MCF 10A (cell line): Measurements from ENCODE around the gene TAF11. TPM values are rescaled to one million over a fixed set of nuclear protein-coding genes. Genes with fewer than 3 reads are reported as not detected.

Experiments used
- BruUV-seq: library from RNA; stranded (reverse); fragments of 400-500 nt; replicated peaks from 2 replicates; lab custom pipeline; 2021; lab: Mats Ljungman, UMichigan
- CTCF ChIA-PET: fragments of 300-600 bp; sonication (Branson Sonifier 250); formaldehyde crosslinking; extraction: SDS; loops from one replicate; lab custom pipeline; 2021; ENCODE audit warnings: antibody characterized with exemption, inconsistent platforms; lab: Yijun Ruan, JAX
- POLR2A ChIA-PET: fragments of 300-600, 350-650 bp; sonication (Branson Sonifier 250); formaldehyde crosslinking; extraction: SDS; loops from one replicate; lab custom pipeline; 2020; ENCODE audit warnings: antibody characterized with exemption, inconsistent platforms; lab: Yijun Ruan, JAX
- DNase-seq: peaks from one replicate; pipeline ENCODE4 v3.0.0-alpha.2; 2018; ENCODE audit not compliant: unreplicated experiment
- H3K27ac Mint-ChIP-seq: one replicate; pipeline ENCODE4 v1.8.0; 2022; ENCODE audit warnings: mild to moderate bottlenecking, low read depth, mixed read lengths; ENCODE audit not compliant: unreplicated experiment
- H3K27me3 Mint-ChIP-seq: one replicate; pipeline ENCODE4 v1.8.0; 2022; ENCODE audit warnings: mixed read lengths; ENCODE audit not compliant: insufficient read depth, unreplicated experiment
- H3K36me3 Mint-ChIP-seq: one replicate; pipeline ENCODE4 v1.8.0; 2022; ENCODE audit warnings: mild to moderate bottlenecking, moderate library complexity, mixed read lengths; ENCODE audit not compliant: insufficient read depth, unreplicated experiment
- H3K4me1 Mint-ChIP-seq: one replicate; pipeline ENCODE4 v1.8.0; 2022; ENCODE audit warnings: mixed read lengths; ENCODE audit not compliant: insufficient read depth, unreplicated experiment
- H3K4me3 Mint-ChIP-seq: one replicate; pipeline ENCODE4 v1.8.0; 2022; ENCODE audit warnings: mild to moderate bottlenecking, moderate library complexity, mixed read lengths; ENCODE audit not compliant: unreplicated experiment
- H3K9me3 Mint-ChIP-seq: one replicate; pipeline ENCODE4 v1.8.0; 2022; ENCODE audit warnings: mixed read lengths; ENCODE audit not compliant: unreplicated experiment
- intact Hi-C: fragments of 100-400 bp; cut with micrococcal nuclease; formaldehyde crosslinking; loops from 2 replicates; pipeline ENCODE4 v1.14.1; 2022
- total RNA-seq: library from RNA; stranded (reverse); gene quantifications from 2 replicates; pipeline ENCODE4 v1.2.3, GENCODE V29; 2022
- TF ChIP-seq, protein P1 (sequence below): fragments of 200-600 bp; IDR thresholded peaks from one replicate; pipeline ENCODE4 v1.8.0; 2022; ENCODE audit warnings: antibody characterized with exemption, mild to moderate bottlenecking; ENCODE audit not compliant: unreplicated experiment

Gene TAF11
- total RNA-seq, 1 experiment from 2014 or later = 16.5 TPM

DNA sequence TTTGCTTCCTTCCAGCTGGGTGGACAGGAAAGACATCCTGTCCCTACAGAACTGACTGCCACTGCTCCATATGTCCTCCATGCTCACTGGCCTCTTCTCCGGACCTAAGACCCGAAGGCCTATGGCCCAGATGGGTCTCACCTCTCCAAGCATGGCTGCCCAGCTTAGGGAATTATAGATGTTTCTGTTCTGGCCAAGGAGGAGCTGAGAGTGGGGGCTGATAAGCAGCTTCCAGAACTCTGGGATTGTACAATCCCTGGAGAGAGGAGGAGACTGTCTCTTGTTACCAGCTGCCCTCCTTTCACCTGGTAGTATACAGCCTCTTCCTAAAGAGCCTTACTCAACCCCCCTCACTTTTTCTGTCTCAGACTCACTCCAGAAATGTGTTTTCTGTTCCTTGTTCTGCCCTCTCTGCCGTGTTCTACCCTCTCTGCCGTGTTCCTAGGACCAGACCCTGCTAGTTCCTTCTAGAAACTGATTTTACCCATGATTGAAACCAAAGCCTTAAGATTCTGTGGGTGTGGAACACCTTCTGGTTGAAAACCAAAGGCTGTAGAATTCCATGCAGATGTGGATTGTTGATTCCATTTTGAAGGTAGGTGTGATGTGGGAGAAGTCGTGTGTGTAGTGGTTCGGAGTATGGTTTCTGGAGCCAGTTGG lies 29.9 kb upstream of the TAF11 start:
- DNase-seq = no peak
- Mint-ChIP-seq H3K27me3 (no peaks in the 10 kb centered on the region), H3K27ac (no peak overlapping the region), H3K4me1 (peaks cover 4% of the 10 kb centered on the region), H3K9me3 (no peaks in the 10 kb centered on the region), H3K36me3 (no peaks in the 10 kb centered on the region), H3K4me3 (no peak overlapping the region)
- intact Hi-C loops = no loop called here
- BruUV-seq = no TSS peak
- TF ChIP-seq, protein P1, sequence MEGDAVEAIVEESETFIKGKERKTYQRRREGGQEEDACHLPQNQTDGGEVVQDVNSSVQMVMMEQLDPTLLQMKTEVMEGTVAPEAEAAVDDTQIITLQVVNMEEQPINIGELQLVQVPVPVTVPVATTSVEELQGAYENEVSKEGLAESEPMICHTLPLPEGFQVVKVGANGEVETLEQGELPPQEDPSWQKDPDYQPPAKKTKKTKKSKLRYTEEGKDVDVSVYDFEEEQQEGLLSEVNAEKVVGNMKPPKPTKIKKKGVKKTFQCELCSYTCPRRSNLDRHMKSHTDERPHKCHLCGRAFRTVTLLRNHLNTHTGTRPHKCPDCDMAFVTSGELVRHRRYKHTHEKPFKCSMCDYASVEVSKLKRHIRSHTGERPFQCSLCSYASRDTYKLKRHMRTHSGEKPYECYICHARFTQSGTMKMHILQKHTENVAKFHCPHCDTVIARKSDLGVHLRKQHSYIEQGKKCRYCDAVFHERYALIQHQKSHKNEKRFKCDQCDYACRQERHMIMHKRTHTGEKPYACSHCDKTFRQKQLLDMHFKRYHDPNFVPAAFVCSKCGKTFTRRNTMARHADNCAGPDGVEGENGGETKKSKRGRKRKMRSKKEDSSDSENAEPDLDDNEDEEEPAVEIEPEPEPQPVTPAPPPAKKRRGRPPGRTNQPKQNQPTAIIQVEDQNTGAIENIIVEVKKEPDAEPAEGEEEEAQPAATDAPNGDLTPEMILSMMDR = no peak
- ChIA-PET POLR2A (no interaction called here), CTCF (no interaction called here)

DNA sequence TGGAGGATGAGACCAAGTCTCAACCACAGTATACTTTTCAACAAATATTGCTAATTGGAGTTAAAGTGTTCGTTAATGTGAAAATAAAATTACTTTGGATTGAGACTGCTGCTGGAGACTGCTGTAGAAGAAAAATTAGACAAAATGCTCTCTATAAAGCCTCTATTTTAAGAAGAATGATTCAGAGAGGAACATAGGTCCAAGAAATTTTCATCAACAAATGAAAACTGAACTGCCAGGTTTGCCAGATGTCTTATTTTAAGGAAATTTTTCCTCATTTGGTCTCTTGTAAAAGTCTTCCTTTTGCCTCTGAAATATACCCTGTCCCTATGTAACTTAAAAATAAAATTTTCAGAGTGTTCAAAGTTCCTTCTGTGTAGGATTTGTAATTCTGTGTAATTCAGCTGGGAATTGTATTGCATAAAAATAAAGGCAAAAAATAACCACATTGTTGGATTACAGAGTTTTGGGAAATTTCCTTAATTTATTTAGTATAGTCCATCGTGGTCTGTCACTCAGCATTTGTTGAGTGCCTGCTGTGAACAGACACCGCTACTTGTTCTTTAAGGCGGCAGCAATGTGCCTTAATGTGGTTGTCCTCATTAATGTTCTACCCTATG lies 28.6 kb upstream of the TAF11 start:
- Mint-ChIP-seq H3K36me3 (no peaks in the 10 kb centered on the region), H3K4me1 (peaks cover 9% of the 10 kb centered on the region), H3K27ac (no peak overlapping the region), H3K27me3 (no peaks in the 10 kb centered on the region), H3K4me3 (no peak overlapping the region), H3K9me3 (no peaks in the 10 kb centered on the region)
- ChIA-PET CTCF (no interaction called here), POLR2A (no interaction called here)
- DNase-seq = no peak
- no TSS peak for BruUV-seq
- TF ChIP-seq, protein P1 = no peak
- intact Hi-C loops = no loop called here

DNA sequence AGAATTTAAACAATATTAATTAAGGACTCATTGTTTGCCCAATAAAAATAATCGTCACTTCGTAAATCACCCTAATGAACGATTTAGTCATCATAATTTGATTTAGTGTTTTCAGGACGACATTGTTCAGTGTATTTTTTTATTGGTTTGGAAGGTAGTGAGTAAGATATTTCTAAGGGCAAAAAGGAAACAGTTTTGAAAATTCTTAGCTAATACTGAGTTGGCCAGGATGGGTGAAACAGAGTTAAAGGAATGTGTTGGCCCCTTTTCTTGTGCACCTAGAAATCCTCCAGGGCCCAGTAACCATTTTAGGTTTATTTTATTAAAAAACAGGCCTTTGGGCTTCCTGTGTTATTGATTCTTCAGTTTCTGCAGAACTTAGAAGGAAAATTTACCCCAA lies 26.5 kb upstream of the TAF11 start:
- Mint-ChIP-seq H3K4me1 (peaks cover 9% of the 10 kb centered on the region), H3K27ac (peak overlapping the region; percentile 42), H3K9me3 (no peaks in the 10 kb centered on the region), H3K4me3 (no peak overlapping the region), H3K36me3 (no peaks in the 10 kb centered on the region), H3K27me3 (no peaks in the 10 kb centered on the region)
- no peak for DNase-seq
- TF ChIP-seq, protein P1 = no peak
- POLR2A ChIA-PET = interaction anchor here (2.8 kb wide), 1 partner anchor 26 kb away, joined by 9 read pairs; the partner anchor contains the start of genes ANKS1A and TAF11
- intact Hi-C loops = no loop called here
- CTCF ChIA-PET = interaction anchor here (0.6 kb wide), 1 partner anchor 100 kb away, joined by 3 read pairs; no protein-coding TSS in a partner anchor
- BruUV-seq = no TSS peak

DNA sequence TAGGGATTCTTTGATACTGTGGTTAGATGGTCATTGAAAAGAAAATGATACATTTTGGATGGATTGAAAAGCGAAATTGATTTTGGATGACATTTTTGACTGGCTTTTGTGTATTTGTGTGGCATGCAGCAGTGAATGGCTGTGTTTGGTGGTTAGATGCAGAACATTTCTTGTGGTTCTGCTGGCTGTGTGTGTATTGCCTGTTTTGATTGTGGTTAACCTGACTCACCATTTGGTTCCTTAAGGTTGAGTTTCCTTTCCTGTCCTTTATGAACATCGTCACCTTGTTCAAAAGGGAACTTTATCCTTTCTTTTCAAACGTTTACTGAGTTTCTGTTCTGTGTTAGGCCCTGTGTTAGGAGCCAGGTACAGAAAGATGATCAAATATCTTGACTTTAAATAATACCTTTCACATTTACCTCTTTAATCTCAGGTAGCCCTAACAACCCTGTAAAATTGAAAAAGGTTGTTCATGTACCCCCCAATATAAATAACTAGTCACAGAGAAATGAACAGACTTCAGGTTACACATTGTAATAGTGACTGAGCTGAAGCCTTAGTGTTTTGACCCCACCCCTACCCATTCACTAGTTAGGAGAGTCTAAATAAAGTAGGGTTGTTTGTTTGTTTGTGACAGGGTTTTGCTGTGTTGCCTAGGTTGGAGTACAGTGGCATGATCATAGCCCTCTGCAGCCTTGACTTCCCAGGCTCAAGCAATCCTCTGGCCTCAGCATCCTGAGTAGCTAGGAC lies 25.0 kb upstream of the TAF11 start:
- H3K4me3 Mint-ChIP-seq = no peak overlapping the region
- H3K27me3 Mint-ChIP-seq = no peaks in the 10 kb centered on the region
- intact Hi-C loops = no loop called here
- DNase-seq = peak; percentile 52
- H3K36me3 Mint-ChIP-seq = no peaks in the 10 kb centered on the region
- POLR2A ChIA-PET = interaction anchor here (2.8 kb wide), 1 partner anchor 25 kb away, joined by 9 read pairs; the partner anchor contains the start of genes ANKS1A and TAF11
- peak overlapping the region; percentile 74 for H3K27ac Mint-ChIP-seq
- CTCF ChIA-PET = interaction anchor here (0.9 kb wide), 1 partner anchor 20 kb away, joined by 3 read pairs; no protein-coding TSS in a partner anchor
- no peaks in the 10 kb centered on the region for H3K9me3 Mint-ChIP-seq
- H3K4me1 Mint-ChIP-seq = peaks cover 9% of the 10 kb centered on the region
- no TSS peak for BruUV-seq
- TF ChIP-seq, protein P1 = no peak
